22Rv1 (cell line): ENCODE results near the gene PRDM11.

Experiments used
- H3K27ac ChIP-seq: fragments of 450-650 bp; 2 replicates; pipeline ENCODE4 v1.5.1; 2017
- CTCF ChIP-seq: fragments of 450-650 bp; IDR thresholded peaks from 2 replicates; pipeline ENCODE4 v1.5.1; 2017; ENCODE audit warnings: mild to moderate bottlenecking
- ZFX ChIP-seq: fragments of 450-650 bp; IDR thresholded peaks from 2 replicates; pipeline ENCODE4 v1.6.1; 2017; ENCODE audit warnings: antibody characterized with exemption, borderline replicate concordance

Gene PRDM11

GRCh38 chr11:45171550-45171949, 25.1 kb downstream of the PRDM11 start:
- no peak overlapping the region for H3K27ac ChIP-seq
- TF ChIP-seq ZFX, result no peak
- TF ChIP-seq CTCF, result no peak

- TF ChIP-seq CTCF (no peak), ZFX (no peak)
- no peak overlapping the region for H3K27ac ChIP-seq
Measured at GRCh38 chr11:45173064-45173463, 26.6 kb downstream of the PRDM11 start.

- TF ChIP-seq ZFX, result no peak
- no peak overlapping the region for H3K27ac ChIP-seq
Measured at GRCh38 chr11:45174168-45174835, 27.9 kb downstream of the PRDM11 start.

- H3K27ac ChIP-seq, result no peak overlapping the region
- TF ChIP-seq ZFX (no peak), CTCF (no peak)
Measured at GRCh38 chr11:45174963-45175362, 28.5 kb downstream of the PRDM11 start.

GRCh38 chr11:45176996-45177395, 30.6 kb downstream of the PRDM11 start:
- H3K27ac ChIP-seq, result no peak overlapping the region
- TF ChIP-seq CTCF (no peak), ZFX (no peak)

- no peak for TF ChIP-seq CTCF
- TF ChIP-seq ZFX, result no peak
- no peak overlapping the region for H3K27ac ChIP-seq
Measured at GRCh38 chr11:45178223-45178622, 31.8 kb downstream of the PRDM11 start.

GRCh38 chr11:45178890-45179671, 32.6 kb downstream of the PRDM11 start:
- TF ChIP-seq ZFX, result no peak
- no peak for TF ChIP-seq CTCF
- no peak overlapping the region for H3K27ac ChIP-seq
